GM12875 (cell line): ENCODE data around the gene ASPG.

Source experiments
- H3K4me3 ChIP-seq: one replicate; pipeline ENCODE4 v1.5.1; 2011; ENCODE audit warnings: low read depth, low read length, control low read depth
- TF ChIP-seq, protein P1 (sequence below): IDR thresholded peaks from 2 replicates; pipeline ENCODE4 v1.5.1; 2011; ENCODE audit warnings: low read depth, mild to moderate bottlenecking, control low read depth, inconsistent platforms, low read length, moderate library complexity, borderline replicate concordance; ENCODE audit not compliant: insufficient read depth

ASPG gene

DNA sequence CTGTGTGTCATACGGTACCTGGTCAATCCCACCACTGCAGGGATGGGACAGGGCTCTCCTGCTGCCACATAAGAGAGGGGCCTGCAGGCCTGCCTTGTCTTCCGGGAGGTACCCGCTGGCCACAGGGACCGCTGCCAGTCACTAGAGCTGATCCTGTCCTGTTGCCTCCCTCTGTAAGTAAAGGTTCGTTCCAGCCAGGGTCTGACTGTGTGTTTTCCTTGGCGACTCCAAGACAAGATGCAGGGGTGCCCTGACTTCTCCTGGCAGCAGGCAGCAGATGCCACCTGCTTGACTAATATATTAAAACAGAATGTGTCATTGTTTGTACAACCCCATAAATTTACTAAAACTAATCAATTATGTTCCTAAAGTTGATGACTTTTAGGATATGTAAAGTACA is 41.5 kb upstream of the ASPG start:
- TF ChIP-seq, protein P1, sequence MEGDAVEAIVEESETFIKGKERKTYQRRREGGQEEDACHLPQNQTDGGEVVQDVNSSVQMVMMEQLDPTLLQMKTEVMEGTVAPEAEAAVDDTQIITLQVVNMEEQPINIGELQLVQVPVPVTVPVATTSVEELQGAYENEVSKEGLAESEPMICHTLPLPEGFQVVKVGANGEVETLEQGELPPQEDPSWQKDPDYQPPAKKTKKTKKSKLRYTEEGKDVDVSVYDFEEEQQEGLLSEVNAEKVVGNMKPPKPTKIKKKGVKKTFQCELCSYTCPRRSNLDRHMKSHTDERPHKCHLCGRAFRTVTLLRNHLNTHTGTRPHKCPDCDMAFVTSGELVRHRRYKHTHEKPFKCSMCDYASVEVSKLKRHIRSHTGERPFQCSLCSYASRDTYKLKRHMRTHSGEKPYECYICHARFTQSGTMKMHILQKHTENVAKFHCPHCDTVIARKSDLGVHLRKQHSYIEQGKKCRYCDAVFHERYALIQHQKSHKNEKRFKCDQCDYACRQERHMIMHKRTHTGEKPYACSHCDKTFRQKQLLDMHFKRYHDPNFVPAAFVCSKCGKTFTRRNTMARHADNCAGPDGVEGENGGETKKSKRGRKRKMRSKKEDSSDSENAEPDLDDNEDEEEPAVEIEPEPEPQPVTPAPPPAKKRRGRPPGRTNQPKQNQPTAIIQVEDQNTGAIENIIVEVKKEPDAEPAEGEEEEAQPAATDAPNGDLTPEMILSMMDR: no peak
- no peak overlapping the region for H3K4me3 ChIP-seq

DNA sequence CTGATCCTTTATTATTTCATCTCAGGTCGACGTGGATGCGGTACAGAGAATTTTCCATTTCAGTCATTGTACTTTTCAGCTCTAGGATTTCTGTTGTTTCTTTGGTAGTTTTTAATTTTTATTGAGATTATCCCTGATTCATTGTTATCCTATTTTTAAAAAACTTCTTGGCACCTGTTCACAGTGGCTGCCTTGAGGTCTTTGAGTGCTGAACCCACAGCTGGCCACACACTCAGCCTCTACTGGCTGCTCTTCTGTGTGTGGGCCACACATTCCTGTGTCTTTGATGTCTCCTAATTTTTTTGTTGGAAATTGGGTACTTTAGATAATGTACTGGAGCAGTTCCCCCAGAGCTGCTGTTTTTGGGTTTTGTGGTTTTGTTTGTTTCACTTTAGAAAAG is 37.7 kb upstream of the ASPG start:
- no peak overlapping the region for H3K4me3 ChIP-seq
- TF ChIP-seq, protein P1: no peak

DNA sequence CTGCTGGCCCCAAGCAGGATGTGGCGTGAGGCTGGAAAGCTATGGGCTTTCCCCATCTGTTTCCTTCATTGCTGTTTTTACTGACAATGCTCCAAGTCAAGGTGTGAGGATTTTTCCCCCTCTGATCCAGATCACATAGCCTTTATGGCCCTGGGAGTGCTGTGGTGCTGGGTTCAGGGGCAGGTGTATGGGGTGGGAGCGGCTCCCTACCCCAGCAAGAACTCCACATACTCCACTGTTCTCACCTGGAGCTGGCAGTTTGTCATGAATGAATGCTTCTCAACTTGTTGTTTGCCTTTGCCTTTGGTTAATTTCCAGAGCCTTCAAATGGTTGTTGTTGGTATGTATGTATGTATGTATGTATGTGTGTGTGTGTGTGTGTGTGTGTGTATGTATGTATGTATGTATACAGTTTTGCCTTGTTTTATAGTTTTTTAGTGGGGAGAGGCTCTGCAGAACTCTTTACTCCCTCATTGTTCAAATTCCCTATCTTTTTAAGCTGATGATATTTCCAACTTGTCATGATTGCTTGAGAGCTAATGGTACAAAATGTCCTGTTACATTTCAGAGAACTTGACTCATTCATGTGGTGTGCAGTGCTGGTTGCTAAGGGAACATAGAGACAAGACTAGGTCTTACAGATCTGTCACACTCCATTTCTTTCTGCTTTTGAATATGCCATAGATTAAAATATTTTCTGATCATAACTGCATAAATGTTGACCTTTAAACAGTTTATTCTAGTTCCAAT is 36.6 kb upstream of the ASPG start:
- TF ChIP-seq, protein P1: no peak
- H3K4me3 ChIP-seq: no peak overlapping the region

DNA sequence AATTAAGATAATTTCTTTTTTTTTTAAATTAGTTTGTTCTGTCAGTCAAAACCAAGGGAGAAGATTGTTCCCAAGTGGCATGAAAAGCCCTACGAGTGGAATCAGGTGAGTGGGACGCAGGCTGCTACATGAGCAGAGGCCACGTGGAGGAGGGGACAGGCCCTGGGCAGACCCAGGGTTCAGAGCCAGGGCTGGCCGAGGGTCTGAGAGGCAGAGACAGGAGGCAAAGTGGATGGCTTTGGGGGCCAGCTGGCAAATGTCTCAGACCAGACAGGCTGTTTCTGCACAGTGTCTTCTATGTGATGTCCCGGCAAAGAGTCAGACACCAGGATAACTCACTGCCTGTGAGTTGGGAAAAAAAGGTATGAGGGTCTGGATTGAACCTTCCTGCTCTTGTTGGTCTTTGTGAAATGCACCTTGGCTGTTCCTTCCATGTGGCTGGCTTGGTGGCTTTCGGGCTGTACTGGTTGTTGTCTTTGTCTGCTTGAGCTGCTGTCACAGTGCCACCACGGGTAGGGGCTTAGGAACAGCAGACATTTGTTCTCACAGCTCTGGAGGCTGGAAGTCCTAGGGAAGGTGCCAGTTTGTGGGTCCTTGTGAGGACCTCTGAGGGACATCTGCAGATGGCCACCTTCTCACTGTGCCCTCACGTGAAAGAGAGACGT is 35.8 kb upstream of the ASPG start:
- no peak overlapping the region for H3K4me3 ChIP-seq
- TF ChIP-seq, protein P1: no peak

DNA sequence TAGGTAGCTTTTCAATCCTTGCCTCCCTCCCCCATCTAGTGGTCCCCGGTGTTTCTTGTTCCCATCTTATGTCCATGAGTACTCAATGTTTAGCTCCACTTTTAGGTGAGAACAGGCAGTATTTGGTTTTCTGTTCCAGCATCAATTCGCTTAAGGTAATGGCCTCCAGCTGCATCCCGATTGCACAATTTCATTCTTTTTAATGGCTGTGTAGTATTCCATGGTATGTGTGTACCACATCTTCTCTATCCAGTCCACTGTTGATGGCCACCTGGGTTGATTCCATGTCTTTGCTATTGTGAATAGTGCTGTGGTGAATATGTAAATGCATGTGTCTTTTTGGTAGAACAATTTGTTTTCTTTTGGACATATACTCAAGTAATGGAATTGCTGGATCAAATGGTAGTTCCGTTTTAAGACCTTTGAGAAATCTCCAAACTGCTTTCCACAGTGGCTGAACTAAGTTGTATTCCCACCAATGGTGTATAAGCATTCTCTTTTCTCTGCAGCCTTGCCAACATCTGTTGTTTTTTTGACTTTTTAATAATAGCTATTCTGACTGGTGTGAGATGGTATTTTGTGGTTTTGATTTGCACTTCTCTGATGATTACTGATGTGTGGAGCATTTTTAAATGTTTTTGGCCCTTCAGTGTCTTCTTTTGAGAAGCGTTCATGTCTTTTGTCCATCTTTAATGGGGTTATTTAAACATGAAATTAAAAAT is 34.2 kb upstream of the ASPG start:
- TF ChIP-seq, protein P1: no peak

DNA sequence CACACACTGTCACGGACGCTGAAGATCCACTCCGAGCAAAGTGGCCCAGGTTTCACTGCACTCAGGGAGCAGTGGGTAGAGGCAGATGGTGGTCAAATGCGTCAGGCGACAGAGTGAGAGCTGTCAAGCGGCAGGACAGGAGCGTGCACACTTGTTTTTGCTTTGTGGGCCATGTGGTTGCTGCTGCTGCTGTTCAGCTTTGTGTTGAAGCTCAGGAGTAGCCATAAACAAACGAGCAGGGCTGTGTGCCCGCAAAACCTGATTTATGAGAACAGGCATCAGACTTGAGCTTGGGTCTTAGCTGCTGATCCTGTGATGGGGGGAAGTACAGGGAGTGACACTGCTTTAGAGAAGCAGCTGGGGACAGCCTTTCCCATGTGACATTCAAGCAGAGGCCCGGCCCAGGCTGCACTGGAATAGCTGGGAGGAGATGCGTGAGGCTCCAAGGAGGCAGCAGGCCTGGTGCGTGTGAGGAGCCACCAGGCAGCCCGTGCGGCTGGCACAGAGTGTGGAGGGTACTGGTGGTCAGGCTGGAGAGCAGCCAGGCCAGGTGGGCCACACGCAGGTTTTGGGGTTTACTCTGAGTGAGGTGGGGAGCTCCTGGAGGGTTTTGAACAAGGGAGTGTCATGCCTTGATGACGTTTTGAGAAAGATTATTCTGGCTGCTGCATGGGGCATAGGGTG is 31.1 kb upstream of the ASPG start:
- TF ChIP-seq, protein P1: no peak
- no peak overlapping the region for H3K4me3 ChIP-seq

More for the DNA sequence above, 34.2 kb upstream of the ASPG start:
- H3K4me3 ChIP-seq: no peak overlapping the region
